Stimulated activated CD8-positive, alpha-beta memory T cell treated with anti-CD3 and anti-CD28 coated beads, Interleukin-12 subunit alpha, Interleukin-12 subunit beta, amount 100 ng/mL, for 24 hours (primary cell): ENCODE results near the gene MAS1.
"Not testable (repeated sequence)": the region's sequence is repeated elsewhere in the genome, so short reads cannot be mapped to it uniquely, and the experiment has no call there.

Experiments
- DNase-seq: peaks from one replicate; pipeline ENCODE4 v3.0.0-alpha.2; 2020; ENCODE audit errors: extremely low read depth

Gene MAS1

DNA sequence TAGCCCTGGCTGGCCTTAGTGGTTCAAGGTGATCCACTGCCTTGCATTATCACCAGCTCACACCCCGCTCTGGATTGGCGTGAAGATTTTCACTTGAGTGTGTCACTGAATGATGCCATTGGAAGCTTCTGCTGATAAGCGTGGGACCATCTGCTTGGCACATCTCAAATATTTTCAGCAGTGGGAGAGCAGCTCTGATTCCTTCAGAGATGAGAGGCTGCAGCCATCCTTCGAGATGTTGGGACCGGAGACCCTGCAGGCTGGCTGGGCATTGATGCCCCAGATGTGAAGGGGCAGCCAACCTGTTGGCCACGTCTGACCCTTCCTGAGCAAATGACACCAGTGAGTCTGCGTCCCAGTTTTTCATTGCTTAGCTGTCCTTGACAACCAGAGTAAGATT, at the start of gene MAS1:
MAS1 (plus strand) TSS at position 197 of the 400 bp plus-strand sequence. CDS start 15,968 bp downstream, outside the sequence.
- no peak for DNase-seq

DNA sequence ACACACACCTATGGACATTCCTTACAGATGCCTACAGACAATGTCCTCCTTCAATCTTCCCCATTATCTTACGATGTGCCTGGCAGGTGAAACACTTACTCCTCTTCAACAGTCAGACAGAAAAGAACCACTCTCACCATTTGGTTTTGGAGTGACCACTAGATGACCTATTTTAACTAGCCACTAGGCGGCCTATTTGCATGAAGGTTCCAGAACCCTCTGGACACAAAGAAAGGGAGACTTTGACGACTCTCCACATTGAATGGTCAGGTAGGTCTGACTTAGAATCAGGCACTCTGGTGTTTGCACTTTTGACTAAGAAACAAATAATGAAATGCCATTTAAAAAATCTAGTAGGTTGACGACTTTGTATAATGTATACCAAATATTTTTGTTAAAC, 48.8 kb upstream of the MAS1 start:
- no peak for DNase-seq

DNA sequence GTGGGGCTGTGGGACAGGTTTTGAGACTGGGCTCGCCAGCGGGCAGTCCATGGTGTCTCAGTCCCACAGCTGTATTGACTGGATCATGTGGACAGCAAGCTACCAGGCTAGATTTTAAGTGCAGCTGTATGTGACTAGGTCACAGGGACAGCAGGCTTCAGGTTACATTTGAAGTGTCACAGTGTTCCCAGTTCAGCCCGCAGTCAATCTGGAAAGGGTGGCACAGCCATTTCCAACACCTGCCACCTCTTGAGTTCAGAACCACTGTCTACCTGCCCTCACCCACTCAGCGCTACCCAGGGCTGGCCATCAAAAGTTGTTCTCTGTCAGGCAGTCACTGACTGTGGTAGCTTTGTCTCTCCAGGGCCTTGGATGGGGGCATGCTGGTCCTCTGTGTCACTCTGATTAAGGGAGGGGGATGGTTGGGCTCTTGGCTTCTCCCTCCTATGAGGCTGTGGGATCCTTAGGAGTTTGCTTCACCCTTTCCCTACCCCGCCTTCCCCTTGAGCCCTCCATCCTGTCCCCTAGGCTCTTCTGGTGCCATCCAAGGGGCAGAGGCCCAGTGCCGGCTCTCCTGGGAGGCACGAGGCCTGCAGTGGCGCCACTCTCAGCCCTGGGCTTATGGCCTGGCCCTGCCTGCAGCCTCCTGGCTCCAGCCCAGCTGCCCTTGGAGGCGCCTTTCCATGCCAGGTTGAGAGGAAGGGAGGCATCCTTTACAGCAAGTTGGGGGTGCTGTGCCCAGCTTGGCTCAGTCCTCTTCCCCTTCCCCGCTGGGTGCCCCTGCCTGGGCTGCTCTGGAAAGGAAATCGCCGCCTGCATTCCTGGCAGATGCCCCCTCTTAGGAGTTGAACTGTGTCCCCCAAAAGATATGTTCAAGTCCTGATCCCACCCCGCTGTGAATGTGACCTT, 45.8 kb upstream of the MAS1 start:
- no peak for DNase-seq

DNA sequence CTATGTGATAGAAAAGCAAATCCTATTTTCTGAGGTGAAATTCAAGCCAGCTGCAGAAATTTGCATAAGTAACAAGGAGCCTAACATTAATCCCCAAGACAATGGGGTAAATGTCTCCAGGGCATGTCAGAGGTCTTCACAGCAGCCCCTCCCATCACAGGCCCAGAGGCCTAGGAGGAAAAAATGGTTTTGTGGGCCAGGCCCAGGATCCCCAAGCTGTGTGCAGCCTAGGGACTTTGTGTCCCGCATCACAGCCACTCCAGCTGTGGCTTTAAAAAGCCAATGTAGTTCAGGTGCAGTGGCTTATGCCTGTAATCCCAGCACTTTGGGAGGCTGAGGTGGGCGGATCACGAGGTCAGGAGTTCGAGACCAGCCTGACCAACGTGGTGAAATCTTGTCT, 42.2 kb upstream of the MAS1 start:
- DNase-seq, result not testable (repeated sequence)

DNA sequence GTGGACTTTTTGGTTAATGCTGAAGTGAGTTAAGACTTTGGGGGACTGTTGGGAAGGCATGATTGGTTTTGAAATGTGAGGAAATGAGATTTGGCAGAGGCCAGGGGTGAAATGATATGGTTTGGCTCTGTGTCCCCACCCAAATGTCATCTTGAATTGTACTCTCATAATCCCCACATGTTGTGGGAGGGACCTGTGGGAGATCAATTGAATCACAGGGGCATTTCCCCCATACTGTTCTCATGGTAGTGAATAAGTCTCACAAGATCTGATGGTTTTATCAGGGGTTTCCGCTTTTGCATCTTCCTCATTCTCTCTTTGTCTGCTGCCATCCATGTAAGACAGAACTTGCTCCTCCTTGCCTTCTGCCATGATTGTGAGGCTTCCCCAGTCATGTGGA, 40.9 kb upstream of the MAS1 start:
- DNase-seq, result not testable (repeated sequence)

DNA sequence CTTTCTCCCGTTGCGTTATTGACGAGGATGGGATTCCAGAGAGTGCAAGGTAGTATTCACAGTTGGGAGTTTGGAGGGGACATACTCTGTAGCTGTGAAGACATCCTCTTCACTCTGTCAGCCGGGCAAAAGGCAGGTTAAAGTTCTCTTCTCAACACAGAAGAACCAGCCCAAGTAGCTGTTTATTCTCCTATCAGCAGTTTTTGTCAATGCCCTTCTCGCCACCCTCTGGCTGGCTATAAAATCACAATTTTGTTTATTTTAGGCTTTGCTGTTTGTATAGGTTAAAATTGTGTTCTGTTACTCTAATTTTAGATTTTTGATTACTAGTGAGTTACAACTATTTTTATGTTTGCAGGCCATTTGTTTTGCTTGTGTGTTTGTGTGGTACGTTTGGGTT, 37.9 kb upstream of the MAS1 start:
- DNase-seq, result no peak

DNA sequence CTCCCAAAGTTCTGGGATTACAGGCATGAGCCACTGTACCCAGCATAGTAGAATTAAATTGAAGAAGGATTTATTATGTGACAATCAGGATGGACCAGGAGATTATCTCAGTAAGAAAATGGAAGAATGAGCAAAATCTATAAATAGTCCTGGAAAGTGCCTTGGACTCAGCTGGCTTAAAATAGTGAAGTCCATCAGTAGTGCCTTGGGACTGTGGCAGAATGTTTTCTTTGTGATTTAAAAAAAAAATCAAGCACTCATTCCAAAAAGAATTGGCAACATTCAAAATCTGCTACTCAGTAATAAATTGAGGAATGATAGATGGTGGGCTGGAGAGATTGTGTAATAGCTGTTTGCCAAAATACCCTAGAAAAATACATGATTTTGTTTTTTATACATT, 37.0 kb upstream of the MAS1 start:
- DNase-seq, result no peak

DNA sequence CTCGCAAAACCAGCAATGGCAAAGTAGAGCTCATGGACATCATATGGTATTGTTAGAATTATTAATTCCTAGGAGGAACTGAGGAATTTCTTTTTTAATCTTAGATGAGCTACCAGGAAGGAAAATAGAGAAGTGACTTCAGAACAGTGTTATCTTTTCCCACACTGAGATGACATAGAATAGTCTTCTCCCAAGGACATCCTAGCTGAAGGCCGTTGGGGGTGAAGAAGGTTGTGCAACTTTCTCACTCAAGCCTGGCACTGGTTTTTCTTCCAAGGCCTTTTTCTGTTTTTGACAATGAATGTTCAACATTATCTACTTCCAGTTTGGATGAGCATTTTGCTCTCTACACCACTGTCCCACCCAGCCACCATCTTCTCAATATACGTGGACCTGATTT, 35.8 kb upstream of the MAS1 start:
- DNase-seq, result no peak

DNA sequence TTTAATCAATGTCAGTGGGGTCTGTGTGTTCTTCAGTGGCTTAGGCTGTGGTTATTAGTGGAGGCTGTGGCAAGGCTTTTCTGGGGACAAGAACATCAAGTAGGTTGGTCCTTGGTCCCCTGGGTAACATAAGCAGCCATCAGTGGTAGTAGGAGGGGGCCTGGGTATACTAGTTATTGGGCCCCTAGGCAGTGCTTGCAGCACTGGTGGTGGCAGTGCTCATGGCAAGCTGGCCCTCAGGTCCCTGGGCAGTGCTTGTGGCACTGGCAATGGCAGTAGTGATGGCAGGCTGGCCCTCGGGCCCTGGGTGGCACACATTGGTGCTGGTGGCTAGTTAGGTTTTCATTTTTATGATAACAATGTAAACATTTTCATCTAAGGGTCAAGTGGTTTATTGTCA, 32.5 kb upstream of the MAS1 start:
- no peak for DNase-seq

DNA sequence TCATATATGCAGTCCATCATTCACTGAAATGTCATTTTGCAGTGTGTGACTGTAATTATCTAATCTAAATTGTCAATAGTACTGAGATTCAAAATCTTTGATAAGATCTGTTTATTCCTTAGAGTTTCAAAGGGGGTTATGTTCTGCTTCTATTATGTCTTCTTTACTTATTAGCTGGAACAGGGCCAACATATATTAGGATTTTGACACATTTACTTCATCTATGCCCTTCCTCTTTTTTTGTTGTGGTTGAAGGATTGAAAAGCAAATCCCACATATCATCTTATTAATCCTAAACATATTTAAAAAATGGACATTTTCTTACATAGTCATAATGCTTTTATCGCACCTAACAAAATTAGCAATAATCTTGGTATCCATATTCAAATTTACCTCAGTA, 30.3 kb upstream of the MAS1 start:
- no peak for DNase-seq

DNA sequence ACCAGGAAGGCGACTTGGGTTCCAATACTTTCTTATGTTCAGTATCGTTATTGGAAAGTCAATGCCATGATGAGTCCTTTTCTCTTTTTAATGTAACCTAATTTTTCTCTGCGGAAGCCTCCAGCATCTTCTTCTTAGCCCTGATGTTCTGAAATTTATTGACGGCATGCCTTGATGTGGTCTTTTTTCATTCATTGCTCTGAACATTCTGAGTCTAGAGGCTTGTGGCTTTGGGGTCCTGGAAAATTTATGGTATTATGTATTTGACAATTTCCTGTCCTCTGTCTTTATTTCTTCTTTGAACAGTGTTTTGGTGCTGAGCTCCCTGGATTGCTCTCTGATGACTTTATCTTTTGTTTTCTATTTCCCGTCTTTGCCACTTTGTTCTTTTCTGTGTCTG, 28.7 kb upstream of the MAS1 start:
- no peak for DNase-seq

DNA sequence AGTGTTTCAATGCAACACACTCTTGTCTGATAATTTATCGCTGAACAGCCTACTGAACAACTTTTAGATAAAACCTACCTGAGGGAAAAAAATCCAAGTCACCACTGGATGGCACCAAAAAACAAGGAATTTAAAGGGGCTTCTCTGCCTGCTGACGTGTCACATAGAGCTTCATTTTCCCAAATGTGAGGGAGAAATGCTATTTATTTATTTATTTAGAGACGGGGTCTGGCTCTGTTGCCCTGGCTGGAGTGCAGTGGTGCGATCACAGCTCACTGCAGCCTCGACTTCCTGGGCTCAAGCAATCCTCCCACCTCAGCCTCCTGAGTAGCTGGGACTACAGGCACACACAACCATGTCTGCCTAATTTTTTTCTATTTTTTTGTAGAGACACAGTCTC, 27.4 kb upstream of the MAS1 start:
- not testable (repeated sequence) for DNase-seq

DNA sequence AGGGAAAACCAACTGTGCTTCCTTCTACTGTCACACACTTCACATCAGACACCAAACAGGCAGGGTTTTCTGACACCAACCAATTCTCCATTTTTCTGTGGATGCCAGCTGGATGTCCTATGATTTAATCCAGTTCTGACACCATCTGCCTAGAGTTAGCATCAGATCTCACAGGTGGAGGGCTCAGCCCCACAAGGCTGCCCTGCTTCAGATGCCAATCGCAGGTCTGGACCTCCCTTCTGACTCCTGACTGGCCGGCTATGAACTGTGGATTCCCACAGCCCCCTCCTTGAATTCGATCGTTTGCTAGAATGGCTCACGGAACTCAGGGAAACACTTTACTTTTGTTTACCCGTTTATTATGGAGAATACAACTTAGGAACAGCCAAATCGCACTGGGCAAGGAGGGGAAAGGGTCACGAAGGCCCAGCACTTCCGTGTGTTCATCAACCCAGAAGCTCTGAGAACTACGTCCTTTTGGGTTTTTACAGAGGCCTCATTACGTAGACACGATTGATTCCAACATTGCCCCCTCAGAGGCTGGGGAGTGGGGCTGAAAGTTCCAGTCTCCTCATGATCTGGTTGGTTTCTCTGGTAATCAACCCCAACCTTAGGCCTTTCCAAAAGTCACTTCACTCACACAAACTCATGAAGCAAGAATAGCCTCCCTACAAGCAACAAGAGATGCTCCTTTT, 25.4 kb upstream of the MAS1 start:
- no peak for DNase-seq

DNA sequence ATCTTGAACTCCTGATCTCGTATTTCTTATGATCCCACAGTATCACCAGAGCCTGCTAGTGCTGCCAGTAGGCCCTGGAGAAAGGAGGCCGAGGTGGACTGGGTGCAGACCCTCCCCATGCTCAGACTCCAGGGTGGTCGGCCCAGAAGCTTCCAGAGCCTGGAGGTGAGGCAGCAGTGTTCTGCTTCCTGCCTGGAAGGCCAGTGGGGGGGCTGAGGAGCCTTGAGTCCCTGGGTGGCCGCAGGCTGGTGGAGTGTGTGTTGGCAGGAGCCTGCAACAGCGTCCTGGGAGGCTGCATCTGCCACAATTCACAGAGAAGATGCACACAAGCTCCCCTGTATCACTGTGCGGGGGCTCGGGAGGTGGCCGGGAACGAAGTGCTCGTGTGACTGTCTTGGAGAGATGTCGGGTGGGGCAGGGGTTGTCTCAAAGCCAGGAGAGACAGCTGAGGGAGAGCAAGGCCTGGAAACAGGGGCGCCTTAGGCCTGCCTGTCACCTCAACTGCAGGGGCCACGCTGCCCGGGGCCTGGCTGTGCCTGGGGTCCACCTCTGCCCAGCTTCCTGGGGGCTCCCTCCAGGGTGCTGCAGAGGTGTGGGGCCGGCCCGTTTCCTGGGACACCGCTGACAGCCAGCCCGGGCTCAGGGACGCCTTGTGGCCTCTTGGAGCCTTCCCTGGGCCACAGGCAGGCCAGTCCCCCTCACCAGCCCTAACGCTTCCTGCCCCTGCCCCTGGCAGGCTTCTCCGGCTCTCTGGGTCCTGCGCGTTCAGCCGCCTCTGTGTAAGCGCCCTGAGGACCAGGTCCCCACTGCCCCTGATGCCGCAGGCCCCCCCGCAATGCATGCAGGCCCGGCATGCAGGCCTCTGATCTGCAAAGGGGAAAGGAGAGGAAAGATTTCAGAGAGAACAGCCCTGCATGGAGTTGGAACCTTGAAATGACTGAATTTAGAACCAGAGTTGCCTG, 24.2 kb upstream of the MAS1 start:
- DNase-seq, result no peak

DNA sequence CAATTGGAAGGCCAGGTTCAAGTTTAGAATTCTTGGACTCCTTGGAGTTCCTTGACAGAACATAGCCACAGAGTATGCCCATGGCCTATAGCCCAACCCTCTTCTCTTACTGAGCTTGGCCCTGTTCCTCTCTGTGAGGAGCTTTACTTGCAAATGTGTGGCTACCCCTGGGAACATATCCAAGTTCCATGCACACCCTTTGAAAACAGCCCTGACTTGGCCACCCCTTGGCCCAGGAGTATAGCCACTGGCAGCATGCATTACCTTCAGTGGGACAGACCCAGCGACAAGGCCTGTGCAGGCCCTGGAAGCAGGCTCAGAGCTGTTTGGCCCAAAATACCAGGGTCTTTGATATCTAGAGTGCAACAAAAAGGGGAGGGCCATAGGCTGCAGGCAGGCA, 19.5 kb upstream of the MAS1 start:
- no peak for DNase-seq

DNA sequence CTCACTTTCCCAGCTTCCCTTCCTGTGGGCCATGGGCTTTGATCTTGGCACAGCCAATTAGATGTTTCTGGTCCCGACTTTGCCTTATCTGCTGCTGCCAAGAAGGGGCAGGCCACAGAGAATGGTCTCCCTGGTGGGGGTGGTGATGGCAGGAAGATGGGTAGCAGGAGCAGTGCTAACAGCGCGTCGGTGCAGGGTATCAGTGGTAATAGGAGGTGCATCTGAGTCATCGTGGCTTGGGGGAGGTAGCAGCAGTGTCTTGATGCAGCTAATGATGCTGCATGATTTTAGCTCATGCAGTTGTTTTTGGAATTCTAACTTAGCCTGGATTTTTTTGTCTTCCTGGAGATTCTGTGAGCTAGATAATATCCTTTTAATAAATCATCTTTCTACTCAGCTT, 18.9 kb upstream of the MAS1 start:
- DNase-seq, result no peak

DNA sequence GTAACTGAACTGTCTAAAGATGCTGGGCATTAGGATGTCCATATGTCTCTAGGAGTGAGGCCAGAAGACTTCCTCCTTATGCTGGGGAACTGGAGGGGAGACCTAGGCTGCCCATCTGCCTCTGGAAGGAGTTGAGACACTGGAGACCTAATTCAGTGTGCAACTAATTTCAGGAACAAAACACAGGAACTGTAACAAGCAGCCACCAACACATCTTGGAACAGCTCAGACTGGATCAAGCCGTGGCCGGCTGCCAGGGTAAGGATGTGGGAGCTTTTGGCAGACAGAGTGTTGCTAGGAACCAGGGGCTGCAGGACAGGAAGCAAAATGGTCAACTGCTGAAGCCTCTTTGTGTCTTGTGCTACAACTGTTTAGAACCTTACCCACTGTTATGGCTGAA, 16.4 kb upstream of the MAS1 start:
- no peak for DNase-seq

DNA sequence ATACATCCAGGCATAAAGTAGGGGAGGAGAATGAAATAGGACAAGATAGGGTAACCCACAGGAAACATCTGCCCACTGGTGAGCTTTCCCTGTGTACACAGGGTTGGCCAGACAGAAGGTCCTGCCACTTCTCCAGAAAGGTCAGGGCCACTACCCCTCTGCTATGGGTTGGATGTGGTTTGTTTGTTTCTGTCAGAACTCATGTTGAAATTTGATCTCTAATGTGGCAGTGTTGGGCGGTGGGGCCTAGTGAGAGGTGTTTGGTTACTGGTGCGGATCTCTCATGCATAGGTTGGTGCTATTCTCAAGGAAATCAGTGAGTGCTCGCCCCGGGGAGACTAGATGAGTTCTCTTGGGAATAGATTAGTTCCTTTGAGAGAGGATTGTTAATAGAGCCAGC, 15.6 kb upstream of the MAS1 start:
- no peak for DNase-seq

DNA sequence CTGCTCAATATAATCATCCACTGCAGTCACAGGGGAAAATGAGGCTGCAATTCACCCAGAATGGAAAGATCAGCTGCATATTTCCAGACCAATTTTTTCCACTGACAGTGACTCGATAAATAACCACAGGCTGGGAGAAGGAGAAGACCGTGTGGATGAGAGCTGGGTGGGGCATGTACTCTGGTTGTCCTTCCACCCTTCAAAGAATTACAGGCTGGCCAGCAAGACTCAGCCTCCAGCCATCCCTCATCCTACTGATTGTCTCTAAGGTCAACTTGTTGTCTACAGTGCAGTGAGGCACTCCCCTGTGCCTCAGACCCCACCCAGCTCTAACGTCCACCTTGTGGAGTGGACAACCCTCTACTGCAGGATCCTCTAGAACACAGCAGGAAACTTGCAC, 14.5 kb upstream of the MAS1 start:
- no peak for DNase-seq

DNA sequence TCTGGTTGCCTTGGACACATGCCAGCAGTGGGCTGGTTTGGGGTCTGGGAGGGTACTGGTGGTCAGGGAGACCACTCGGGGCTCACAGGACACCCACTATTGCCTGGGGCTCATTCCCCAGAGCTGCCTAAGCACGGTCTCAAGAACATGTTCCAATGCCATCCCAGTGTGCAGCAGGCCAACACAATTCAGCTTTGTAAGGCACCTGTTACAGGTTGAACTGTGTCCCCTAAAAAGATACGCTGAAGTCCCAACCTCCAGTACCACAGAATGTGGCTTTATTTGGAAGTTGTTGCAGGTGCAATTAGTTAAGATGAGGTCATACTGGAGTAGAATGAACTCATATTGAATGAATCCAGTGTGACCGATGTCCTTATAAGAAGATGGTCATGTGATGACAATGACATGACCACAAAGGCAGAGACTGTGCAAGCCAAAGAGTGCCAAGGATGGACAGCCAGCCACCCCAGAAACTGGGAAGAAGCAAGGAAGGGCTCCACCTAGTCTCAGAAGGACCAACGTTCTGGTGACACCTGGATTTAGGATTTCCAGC, 13.5 kb upstream of the MAS1 start:
- no peak for DNase-seq

DNA sequence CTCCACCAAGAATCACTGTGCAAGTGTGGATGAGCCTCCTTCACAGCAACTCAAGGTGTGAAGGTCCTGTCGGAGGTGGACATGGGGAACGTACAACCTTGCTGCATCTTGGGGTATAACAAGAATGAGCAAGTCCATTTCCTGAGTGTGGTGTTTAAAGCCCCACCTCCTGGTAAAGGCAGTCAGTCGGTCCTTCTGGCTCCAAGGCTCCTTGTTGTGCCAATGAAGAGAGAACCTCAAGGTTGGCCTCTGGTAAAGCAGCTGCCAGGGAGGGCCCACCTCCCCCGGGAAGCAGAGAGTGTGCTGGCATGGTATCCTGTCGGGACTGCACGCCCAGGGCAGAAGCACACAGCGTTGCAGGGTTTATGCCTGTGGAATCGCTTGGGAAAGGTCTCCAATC, 12.4 kb upstream of the MAS1 start:
- no peak for DNase-seq

DNA sequence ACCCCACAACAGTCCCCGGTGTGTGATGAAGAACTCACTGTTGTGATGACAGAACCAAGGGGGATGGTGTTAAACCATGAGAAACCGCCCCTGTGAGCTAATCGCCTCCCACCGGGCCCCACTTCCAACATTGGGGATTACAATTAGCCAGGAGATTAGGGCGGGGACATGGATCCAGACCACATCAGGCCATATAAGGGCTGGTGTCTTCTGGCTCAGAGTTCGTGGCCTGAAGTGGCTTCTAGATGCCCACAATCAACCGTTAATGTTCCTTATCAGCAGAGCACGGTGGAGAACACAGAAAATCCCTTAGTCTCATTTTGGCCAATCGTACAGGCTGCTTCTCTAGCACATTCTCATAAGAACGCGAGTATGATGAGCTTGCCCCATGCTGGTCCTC, 10.9 kb upstream of the MAS1 start:
- DNase-seq, result no peak
